ELF-1 (cell line): ENCODE results near the gene COA1.
"Not testable (repeated sequence)": the region's sequence is repeated elsewhere in the genome, so short reads cannot be mapped to it uniquely, and the experiment has no call there.

Experiments used
- DNase-seq: peaks from one replicate; pipeline ENCODE4 v3.0.0-alpha.2; 2016; ENCODE audit warnings: low read depth, low spot score

The COA1 gene

GRCh38 chr7:43630482-43630881, 98.8 kb downstream of the COA1 start:
- DNase-seq: no peak

DNA sequence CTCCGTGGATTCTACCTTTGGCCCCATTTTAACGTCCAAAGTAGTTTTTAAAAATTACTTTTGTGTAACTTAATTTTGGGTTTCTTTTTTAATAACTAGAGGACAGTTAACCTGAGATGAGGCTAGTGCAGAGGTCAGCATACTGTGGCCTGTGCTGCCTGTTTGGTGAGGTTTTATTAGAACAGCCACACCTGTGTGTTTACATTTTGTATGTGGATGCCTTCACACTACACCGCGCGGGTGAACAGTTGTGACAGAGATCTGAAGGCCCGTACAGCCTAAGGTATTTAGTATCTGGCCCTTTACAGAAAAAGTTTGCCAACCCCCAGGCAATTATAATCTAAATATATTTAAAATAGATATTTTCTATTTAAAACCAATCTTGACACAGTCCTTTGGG, 99.5 kb downstream of the COA1 start:
- DNase-seq: no peak

DNA sequence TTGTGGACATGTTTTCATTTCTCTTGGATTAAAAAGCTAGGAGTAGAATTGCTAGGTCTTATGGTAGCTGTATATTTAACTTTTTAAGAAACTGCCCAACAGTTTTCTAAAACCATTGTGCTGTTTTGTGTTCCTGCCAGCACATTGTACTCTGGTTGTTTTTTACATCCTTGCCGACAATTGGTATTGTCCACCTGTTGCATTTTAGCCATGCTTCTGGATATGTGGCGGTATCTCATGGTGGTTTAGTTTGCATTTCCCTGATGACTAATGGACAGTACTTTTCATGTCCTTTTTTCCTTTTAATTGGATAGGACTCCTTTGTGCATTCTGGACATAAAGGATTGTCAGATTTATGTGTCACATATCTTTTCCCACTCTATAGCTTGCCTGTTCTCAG, 100.9 kb downstream of the COA1 start:
- no peak for DNase-seq

DNA sequence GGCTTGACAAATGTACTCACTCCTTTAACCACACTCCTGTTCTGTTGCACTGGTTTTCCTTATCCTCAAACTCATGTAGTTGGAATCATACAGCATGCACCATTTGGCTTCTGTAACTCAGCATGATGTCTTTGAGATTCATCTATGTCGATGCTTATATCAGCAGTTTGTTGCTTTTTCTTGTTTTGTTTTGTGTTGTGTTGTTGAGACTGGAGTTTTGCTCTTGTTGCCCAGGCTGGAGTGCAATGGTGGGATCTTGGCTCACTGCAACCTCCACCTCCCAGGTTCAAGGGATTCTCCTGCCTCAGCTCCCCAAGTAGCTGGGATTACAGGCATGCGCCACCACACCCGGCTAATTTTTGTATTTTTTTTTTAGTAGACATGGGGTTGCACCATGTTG, 101.5 kb downstream of the COA1 start:
- DNase-seq: not testable (repeated sequence)

DNA sequence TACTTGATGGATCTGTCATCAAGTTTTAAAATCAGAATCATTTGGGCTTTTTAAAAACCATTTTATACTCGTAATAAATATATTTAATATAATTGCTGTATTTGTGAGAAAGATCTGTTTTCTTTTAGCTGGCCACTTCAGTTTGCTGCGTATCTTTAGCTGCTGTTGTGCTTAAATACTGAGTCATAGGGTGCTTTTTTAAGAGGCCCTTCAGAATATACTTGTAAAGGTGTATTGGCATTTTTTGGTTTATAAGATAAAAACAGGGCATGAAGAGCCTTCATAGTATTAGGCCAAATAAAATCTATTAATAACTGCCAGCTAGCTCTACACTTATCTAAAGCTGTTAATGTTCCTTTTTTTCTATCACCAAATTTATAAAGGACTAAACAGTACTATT, 102.6 kb downstream of the COA1 start:
- no peak for DNase-seq

- DNase-seq: no peak
Measured at GRCh38 chr7:43625980-43626379, 103.3 kb downstream of the COA1 start.

DNA sequence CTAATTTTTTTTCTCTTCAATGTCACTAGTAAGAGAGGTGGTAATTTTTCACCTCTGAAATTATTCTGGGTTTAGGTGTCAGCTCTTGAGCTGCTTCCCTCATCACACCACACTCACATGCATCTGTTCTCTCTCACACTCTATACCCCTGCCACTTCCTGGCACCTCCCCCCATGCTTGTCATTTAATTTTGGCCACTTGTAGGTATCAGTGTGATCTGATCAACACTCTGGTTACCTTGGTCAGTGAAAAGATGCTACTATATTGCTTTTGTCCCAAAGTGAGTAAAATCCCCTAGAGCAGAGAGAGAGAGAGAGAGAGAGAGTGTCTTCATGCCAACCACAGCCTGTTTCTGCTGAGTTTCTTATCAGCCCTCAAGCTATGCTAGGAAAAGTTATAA, 103.9 kb downstream of the COA1 start:
- no peak for DNase-seq

DNA sequence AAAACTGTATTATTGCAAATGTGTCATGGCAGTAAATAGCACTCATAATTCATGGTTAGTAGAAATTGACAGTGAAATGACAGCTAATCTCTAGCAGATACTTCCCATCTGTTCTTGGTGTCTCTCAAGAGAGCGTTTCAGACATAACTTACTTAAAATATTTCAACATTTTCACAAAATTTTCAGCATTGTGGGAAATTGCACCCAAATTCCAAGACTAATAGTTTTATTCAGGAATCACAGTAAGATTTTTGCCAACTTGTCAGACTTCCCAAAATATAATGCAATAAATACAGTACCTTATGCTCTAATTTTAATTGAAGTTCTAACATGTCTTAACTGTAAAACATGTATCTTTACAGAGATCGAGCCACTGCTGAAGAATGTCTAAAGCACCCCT, 105.2 kb downstream of the COA1 start:
- no peak for DNase-seq

GRCh38 chr7:43621729-43622448, 107.4 kb downstream of the COA1 start:
- DNase-seq: no peak

GRCh38 chr7:43619213-43620012, 109.9 kb downstream of the COA1 start:
- no peak for DNase-seq

DNA sequence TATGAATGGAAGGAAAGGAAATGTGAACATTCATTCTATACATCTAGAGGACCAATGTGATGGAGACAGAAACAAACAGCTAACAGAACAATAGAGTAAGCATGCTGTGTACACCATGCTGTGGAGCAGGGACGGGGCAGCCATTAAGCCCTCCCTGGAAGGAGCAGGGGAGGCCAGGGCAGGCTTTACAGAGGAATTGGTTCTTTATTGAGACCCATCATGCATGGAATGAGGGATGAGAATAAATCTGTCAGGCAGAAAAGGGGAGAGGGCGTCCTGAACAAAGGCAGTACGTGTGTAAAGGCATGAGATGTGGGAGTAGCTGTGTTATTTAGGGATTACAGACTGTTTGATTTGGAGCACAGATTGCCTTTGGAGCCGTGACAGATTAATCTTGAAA, 111.2 kb downstream of the COA1 start:
- DNase-seq: no peak

- DNase-seq: no peak
Measured at GRCh38 chr7:43616977-43617376, 112.3 kb downstream of the COA1 start.

DNA sequence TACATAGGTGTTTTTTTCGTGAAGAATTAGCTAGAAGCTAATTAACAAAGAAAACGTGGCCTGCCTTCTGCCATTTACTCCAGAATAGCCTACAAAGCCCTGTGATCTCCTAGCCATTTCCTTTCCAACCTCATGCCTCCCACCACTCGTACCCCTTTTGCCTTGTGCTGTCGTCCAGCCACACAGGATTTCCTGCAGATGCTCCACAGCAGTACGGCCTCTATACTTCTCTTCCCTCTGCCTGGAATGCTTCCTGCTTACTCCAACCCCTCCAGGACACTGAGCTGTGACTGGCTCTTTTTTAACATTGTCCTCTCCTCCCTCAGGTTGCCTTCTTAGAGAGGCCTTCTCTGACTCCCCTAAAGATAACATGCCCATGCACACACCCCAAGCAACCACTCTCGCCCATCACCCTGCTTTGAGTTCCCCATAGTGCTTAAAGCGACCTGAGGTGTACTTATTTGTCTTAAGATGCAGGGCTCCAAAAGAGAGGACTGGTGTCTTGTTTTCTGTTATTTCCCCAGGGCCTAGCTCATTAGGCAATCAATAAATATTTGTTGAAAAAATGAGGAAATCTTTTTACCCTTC, 113.7 kb downstream of the COA1 start:
- DNase-seq: no peak

DNA sequence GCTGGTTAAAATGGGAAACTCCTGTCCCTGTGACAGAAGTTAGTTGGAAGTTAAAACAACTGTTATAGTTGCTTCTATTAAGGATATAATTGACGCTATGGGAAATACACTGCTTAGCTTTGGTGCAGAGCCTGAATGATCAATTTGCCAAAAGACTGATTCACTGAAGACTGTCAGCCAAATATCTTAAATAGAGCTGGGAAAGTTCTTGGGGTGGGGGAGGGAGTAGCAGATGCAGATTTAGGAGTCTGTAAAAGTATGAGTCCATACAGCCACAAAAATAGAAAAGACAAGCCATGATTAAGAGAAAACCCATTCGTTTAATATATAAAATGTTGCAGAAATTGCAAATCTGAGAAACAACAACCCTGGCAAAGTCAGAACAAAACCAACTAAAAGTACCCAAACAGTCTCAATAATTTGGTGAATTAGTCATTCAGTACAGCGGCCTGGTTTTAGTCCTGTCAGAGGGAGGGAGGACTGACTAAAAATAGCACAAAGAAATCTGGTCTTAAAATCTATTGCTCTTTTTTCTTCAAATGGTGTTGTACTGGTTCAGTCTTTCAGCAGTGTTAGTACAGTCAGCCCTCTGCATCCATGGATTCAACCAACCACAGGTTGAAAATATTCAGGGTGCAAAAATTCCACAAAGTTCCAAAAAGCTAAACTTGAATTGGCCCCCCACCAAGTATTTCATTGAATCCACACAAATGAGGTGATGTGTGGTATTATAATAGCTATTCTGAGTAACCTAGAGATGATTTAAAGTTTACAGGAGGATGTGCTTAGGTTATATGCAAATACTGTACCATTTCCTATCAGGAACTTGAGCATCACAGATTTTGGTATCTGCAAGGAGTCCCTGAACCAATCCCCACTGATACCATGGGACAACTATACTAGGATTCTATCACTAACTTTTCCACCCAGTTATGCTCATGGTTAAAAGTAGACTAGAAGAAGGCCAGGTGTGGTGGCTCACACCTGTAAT, 116.4 kb downstream of the COA1 start:
- no peak for DNase-seq

GRCh38 chr7:43612128-43612527, 117.2 kb downstream of the COA1 start:
- DNase-seq: no peak

- DNase-seq: no peak
Measured at GRCh38 chr7:43609097-43609496, 120.2 kb downstream of the COA1 start.

DNA sequence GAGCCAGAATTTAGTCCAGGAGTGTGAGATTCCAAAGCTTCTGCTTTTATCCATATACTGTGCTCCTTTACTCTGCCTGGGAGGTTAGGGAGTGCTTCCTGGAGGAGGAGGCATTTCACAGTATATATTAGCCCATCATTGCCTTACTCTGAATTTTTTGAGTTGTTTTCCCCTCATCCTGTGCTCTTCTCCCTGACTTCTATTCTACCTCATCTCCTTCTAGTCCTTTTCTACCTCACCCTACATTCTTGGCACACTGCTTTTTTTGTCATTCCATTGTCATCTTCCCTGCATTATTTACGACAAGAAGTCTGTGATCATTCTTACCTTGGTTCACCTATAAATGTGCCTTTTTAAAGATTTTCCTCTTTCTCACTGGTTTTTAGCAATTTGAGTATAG, 125.1 kb downstream of the COA1 start:
- DNase-seq: no peak

DNA sequence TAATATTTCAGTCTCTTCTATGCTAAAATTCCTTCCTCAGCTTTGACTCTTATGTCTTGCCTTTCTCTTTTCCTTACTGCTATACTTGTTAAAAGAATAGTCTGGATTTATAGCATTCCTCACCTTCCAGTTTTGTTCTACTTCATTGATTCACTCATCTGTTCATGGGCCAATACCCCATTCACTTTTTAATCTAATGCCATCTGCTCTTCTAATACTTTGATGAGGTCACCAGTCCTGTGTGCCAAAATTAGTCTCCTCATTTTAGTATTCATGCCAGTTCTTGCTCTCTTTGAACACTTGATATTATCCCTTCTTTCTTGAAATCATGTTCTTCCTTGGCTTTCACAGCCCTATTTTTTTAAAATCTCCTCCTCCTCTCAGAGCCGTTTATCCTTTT, 127.1 kb downstream of the COA1 start:
- DNase-seq: no peak

DNA sequence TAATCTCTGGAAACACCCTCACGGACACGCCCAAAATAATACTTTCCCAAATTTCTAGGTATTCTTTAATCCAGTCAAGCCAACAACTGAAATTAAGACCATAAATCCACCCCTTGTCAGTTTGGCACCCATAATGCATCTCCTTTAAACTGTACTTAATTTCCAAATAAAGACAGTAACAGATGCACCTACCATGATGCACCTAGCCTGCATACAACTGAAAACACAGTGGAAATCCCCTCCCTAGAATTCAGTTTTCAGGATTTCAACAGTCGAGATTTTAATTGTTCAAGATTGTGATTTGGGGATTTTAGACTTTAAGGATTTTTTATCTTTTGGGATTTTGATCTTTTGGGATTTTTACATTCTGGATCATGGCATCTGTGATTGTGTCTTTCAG, 129.3 kb downstream of the COA1 start:
- DNase-seq: no peak

GRCh38 chr7:43596426-43596825, 132.9 kb downstream of the COA1 start:
- not testable (repeated sequence) for DNase-seq

- no peak for DNase-seq
Measured at GRCh38 chr7:43594020-43594419, 135.3 kb downstream of the COA1 start.

GRCh38 chr7:43593010-43593409, 136.3 kb downstream of the COA1 start:
- no peak for DNase-seq
